H1 (cell line): ENCODE results near the gene DACT3. TPM values are rescaled to one million over a fixed set of nuclear protein-coding genes. Genes with fewer than 3 reads are reported as not detected.

Experiments used
- CTCF ChIA-PET: fragments of 300-600 bp; sonication (Branson Sonifier 250); formaldehyde crosslinking; loops from one replicate; lab custom pipeline; 2021; ENCODE audit not compliant: partially characterized antibody; lab: Charles Lee
- POLR2A ChIA-PET: fragments of 300-600 bp; sonication (Branson Sonifier 250); formaldehyde crosslinking; loops from one replicate; lab custom pipeline; 2021; ENCODE audit warnings: inconsistent platforms; ENCODE audit not compliant: partially characterized antibody; lab: Charles Lee
- DNase-seq, 2 experiments: peaks; one replicate each; pipeline versions ENCODE4 v3.0.0 to v3.0.0-alpha.2; 2010 to 2022; ENCODE audit warnings: low spot score in 2 of 2, low read depth in 1 of 2, mixed read lengths in 1 of 2
- FAIRE-seq: peaks from 2 replicates; lab custom pipeline; 2011; peaks lifted over from hg19 to GRCh38; lab: Jason Lieb, UNC
- H2AFZ ChIP-seq: 2 replicates; pipeline ENCODE4 v1.8.1; 2012; ENCODE audit warnings: low read length, inconsistent platforms
- H2AK5ac ChIP-seq: 2 replicates; pipeline ENCODE4 v1.6.1; 2013; ENCODE audit warnings: low read depth, low read length
- H2BK120ac ChIP-seq: replicated peaks from 2 replicates; pipeline ENCODE3; 2013; ENCODE audit warnings: low read depth, low read length, inconsistent platforms
- H2BK12ac ChIP-seq: 2 replicates; pipeline ENCODE4 v1.6.1; 2013; ENCODE audit warnings: low read depth, low read length
- H2BK15ac ChIP-seq: 2 replicates; pipeline ENCODE4 v1.6.1; 2013; ENCODE audit warnings: low read length
- H2BK20ac ChIP-seq: 2 replicates; pipeline ENCODE4 v1.6.1; 2013; ENCODE audit warnings: low read length
- H2BK5ac ChIP-seq: 2 replicates; pipeline ENCODE4 v1.6.1; 2013; ENCODE audit warnings: low read depth, low read length
- H3K14ac ChIP-seq: 2 replicates; pipeline ENCODE4 v1.6.1; 2013; ENCODE audit warnings: inconsistent platforms; ENCODE audit not compliant: insufficient read length
- H3K18ac ChIP-seq: 2 replicates; pipeline ENCODE4 v1.6.1; 2013; ENCODE audit warnings: low read length; ENCODE audit errors: extremely low read depth
- H3K23ac ChIP-seq: 2 replicates; pipeline ENCODE4 v1.6.1; 2013; ENCODE audit warnings: inconsistent platforms; ENCODE audit not compliant: insufficient read length
- H3K23me2 ChIP-seq: 2 replicates; pipeline ENCODE4 v1.6.1; 2013; ENCODE audit warnings: low read depth, low read length
- H3K27ac ChIP-seq: 2 replicates; pipeline ENCODE4 v1.6.1; 2011; ENCODE audit warnings: low read depth, low read length, inconsistent platforms
- H3K27me3 ChIP-seq, 4 experiments: replicated peaks in 1 of 4; 1 replicate in 1 of 4; 2 replicates in 3 of 4; pipeline versions ENCODE4 v1.6.1 to v1.8.1; 2011 to 2013; ENCODE audit warnings: low read length in 3 of 4, mild to moderate bottlenecking in 3 of 4, inconsistent platforms in 2 of 4, mixed read lengths in 2 of 4, moderate library complexity in 1 of 4; ENCODE audit not compliant: control insufficient read depth in 3 of 4, insufficient read depth in 3 of 4; ENCODE audit errors: extremely low read depth in 1 of 4
- H3K36me3 ChIP-seq, 4 experiments: 2 replicates each; pipeline versions ENCODE4 v1.6.1 to v1.8.1; 2011 to 2013; ENCODE audit warnings: mild to moderate bottlenecking in 4 of 4, low read length in 3 of 4, moderate library complexity in 2 of 4, control low read depth in 1 of 4, inconsistent platforms in 1 of 4; ENCODE audit not compliant: insufficient read depth in 4 of 4, control insufficient read depth in 2 of 4
- H3K4ac ChIP-seq: replicated peaks from 2 replicates; pipeline ENCODE3; 2013; ENCODE audit warnings: low read length, low read depth, mixed read lengths, inconsistent platforms; ENCODE audit not compliant: insufficient read length
- H3K4me1 ChIP-seq, 4 experiments: replicated peaks in 1 of 4; 1 replicate in 1 of 4; 2 replicates in 3 of 4; pipeline versions ENCODE4 v1.6.1 to v1.8.1; 2011 to 2013; ENCODE audit warnings: low read length in 3 of 4, inconsistent platforms in 2 of 4, mixed read lengths in 1 of 4; ENCODE audit not compliant: insufficient read depth in 4 of 4, control insufficient read depth in 3 of 4
- H3K4me2 ChIP-seq, 2 experiments: 2 replicates each; pipeline versions ENCODE4 v1.6.1 to v1.8.1; 2011 to 2013; ENCODE audit warnings: low read depth in 2 of 2, low read length in 2 of 2, control low read depth in 1 of 2, inconsistent platforms in 1 of 2, mild to moderate bottlenecking in 1 of 2; ENCODE audit not compliant: insufficient read depth in 1 of 2
- H3K4me3 ChIP-seq, 4 experiments: fragments of 200-600, 300-600 bp in 1 of 4; sonication (generic), shearing (Covaris generic), sonication (Bioruptor Twin) in 1 of 4; 2 replicates each; pipeline versions ENCODE4 v1.5.1 to v1.8.1; 2011 to 2016; ENCODE audit warnings: low read length in 4 of 4, low read depth in 3 of 4, control low read depth in 2 of 4, inconsistent platforms in 2 of 4, mild to moderate bottlenecking in 2 of 4, mixed read lengths in 1 of 4, moderate library complexity in 1 of 4; ENCODE audit not compliant: insufficient read depth in 2 of 4; ENCODE audit errors: extremely low read depth in 1 of 4
- H3K56ac ChIP-seq: replicated peaks from 2 replicates; pipeline ENCODE3; 2013; ENCODE audit warnings: low read depth, mild to moderate bottlenecking, mixed read lengths, low read length, inconsistent platforms; ENCODE audit not compliant: insufficient read length
- H3K79me1 ChIP-seq: 2 replicates; pipeline ENCODE4 v1.6.1; 2013; ENCODE audit warnings: low read depth, low read length, control low read depth
- H3K79me2 ChIP-seq, 2 experiments: 2 replicates each; pipeline versions ENCODE4 v1.6.1 to v1.8.1; 2012 to 2013; ENCODE audit warnings: low read length in 2 of 2, mild to moderate bottlenecking in 2 of 2, inconsistent platforms in 1 of 2; ENCODE audit not compliant: insufficient read depth in 2 of 2, control insufficient read depth in 1 of 2
- H3K9ac ChIP-seq, 4 experiments: replicated peaks in 1 of 4; 1 replicate in 1 of 4; 2 replicates in 3 of 4; pipeline versions ENCODE4 v1.6.1 to v1.8.1; 2011 to 2013; ENCODE audit warnings: low read depth in 3 of 4, low read length in 3 of 4, control low read depth in 2 of 4, mild to moderate bottlenecking in 2 of 4, moderate library complexity in 2 of 4, inconsistent platforms in 1 of 4; ENCODE audit errors: extremely low read depth in 1 of 4
- H3K9me3 ChIP-seq, 2 experiments: 2 replicates each; pipeline versions ENCODE4 v1.6.1 to v1.8.1; 2012 to 2013; ENCODE audit warnings: mild to moderate bottlenecking in 2 of 2, moderate library complexity in 2 of 2, control low read depth in 1 of 2, inconsistent platforms in 1 of 2, low read depth in 1 of 2, low read length in 1 of 2, mixed read lengths in 1 of 2; ENCODE audit not compliant: insufficient read depth in 2 of 2
- H4K20me1 ChIP-seq, 2 experiments: replicated peaks in 1 of 2; 2 replicates each; pipeline versions ENCODE3 to v1.8.1; 2011 to 2013; ENCODE audit warnings: inconsistent platforms in 2 of 2, low read length in 2 of 2, mild to moderate bottlenecking in 1 of 2; ENCODE audit not compliant: insufficient read depth in 2 of 2, control insufficient read depth in 1 of 2
- H4K5ac ChIP-seq: 2 replicates; pipeline ENCODE4 v1.6.1; 2013; ENCODE audit warnings: low read length, low read depth, mixed read lengths, inconsistent platforms; ENCODE audit not compliant: insufficient read length
- H4K8ac ChIP-seq: 2 replicates; pipeline ENCODE4 v1.8.0; 2013; ENCODE audit warnings: mild to moderate bottlenecking, moderate library complexity, low read length, inconsistent platforms; ENCODE audit not compliant: insufficient read depth; ENCODE audit errors: extremely low read depth
- H4K91ac ChIP-seq: replicated peaks from 2 replicates; pipeline ENCODE3; 2013; ENCODE audit warnings: low read length, mixed read lengths, inconsistent platforms; ENCODE audit not compliant: insufficient read length
- ASH2L ChIP-seq: fragments of 200-600, 300-600 bp; sonication (generic); IDR thresholded peaks from one replicate; pipeline ENCODE4 v1.7.1; 2017; ENCODE audit warnings: low read length
- BCL11A ChIP-seq, 2 experiments: IDR thresholded peaks; one replicate each; pipeline ENCODE4 v1.6.1; 2011; ENCODE audit warnings: low read depth in 2 of 2, low read length in 2 of 2, mild to moderate bottlenecking in 2 of 2
- CEBPB ChIP-seq: IDR thresholded peaks from 2 replicates; pipeline ENCODE4 v1.6.1; 2012; ENCODE audit warnings: low read depth, low read length
- EP300 ChIP-seq, 2 experiments: IDR thresholded peaks; 1 replicate in 1 of 2; 2 replicates in 1 of 2; pipeline ENCODE4 v1.6.1; 2011 to 2012; ENCODE audit warnings: low read depth in 2 of 2, low read length in 2 of 2, mild to moderate bottlenecking in 2 of 2, borderline replicate concordance in 1 of 2, inconsistent platforms in 1 of 2, moderate library complexity in 1 of 2
- EZH2 ChIP-seq: fragments of 200-600 bp; sonication (generic); IDR thresholded peaks from 2 replicates; pipeline ENCODE4 v1.7.1; 2012; ENCODE audit warnings: low read depth, mild to moderate bottlenecking, moderate library complexity, low read length, inconsistent platforms; ENCODE audit not compliant: severe bottlenecking
- MAX ChIP-seq: IDR thresholded peaks from 2 replicates; pipeline ENCODE4 v1.6.1; 2012; ENCODE audit warnings: inconsistent platforms
- PHF8 ChIP-seq: fragments of 200-600 bp; sonication (generic); conservative IDR thresholded peaks from 2 replicates; pipeline ENCODE4 v1.7.1; 2012; ENCODE audit warnings: low read depth, mild to moderate bottlenecking, inconsistent platforms, low read length, moderate library complexity
- SP2 ChIP-seq: IDR thresholded peaks from 2 replicates; pipeline ENCODE4 v1.6.1; 2012; ENCODE audit warnings: mild to moderate bottlenecking, low read length, inconsistent platforms
- SUZ12 ChIP-seq: fragments of 200-600 bp; sonication (generic); IDR thresholded peaks from 2 replicates; pipeline ENCODE4 v1.6.1; 2012; ENCODE audit warnings: mild to moderate bottlenecking, inconsistent platforms, low read length, moderate library complexity, mixed read lengths
- TAF7 ChIP-seq: optimal IDR thresholded peaks from 2 replicates; pipeline ENCODE3; 2011; ENCODE audit warnings: low read depth, mild to moderate bottlenecking, inconsistent platforms, low read length, moderate library complexity, borderline replicate concordance
- WGBS, 2 experiments: shearing (Covaris generic) in 1 of 2; methylation state at CpG; one replicate each; pipeline versions ENCODE4 v1.1.6 to v1.1.7; 2013 to 2015; ENCODE audit warnings: low lambda C conversion rate in 2 of 2, mixed read lengths in 2 of 2, inconsistent platforms in 1 of 2, low coverage in 1 of 2, missing lambda C conversion rate in 1 of 2; ENCODE audit not compliant: insufficient replicate concordance in 2 of 2, insufficient coverage in 1 of 2, insufficient read length in 1 of 2; ENCODE audit errors: extremely low coverage in 1 of 2, missing lambda C conversion rate in 1 of 2; 5-methylcytosine and 5-hydroxymethylcytosine counted together
- polyA plus RNA-seq, 7 experiments: library from polyadenylated mRNA; depleted of rRNA in 3 of 7; stranded (reverse) in 5 of 7; unstranded in 2 of 7; fragments of >200 nt in 5 of 7; fragments of 200-250 nt in 2 of 7; gene quantifications; 1 replicate in 5 of 7; 2 replicates in 1 of 7; 4 replicates in 1 of 7; pipeline versions ENCODE4 v1.2.1 to v1.2.3, GENCODE V29; 2011 to 2013; ENCODE audit warnings: missing spikeins in 2 of 7, mixed read lengths in 2 of 7
- total RNA-seq: library from RNA; stranded (reverse); fragmentation: NEBNext Ultra II Directional; extraction: Animal tissue kit (Norgen Biotek cat#: 25700); gene quantifications from 2 replicates; pipeline ENCODE4 v1.2.1, GENCODE V29; 2021

The DACT3 gene
- total and polyA plus RNA-seq, 2 of the 8 experiments (the other 6 are each of a cell fraction or from before 2014, with no cell fraction given), result 1.8 to 2.0 TPM

GRCh38 chr19:46691948-46692347, 31.0 kb upstream of the DACT3 start:
- no peak overlapping the region for H4K8ac ChIP-seq
- H3K36me3 ChIP-seq, result peaks cover 41 to 86% (median 72%) of the 10 kb centered on the region in 4 experiments
- H3K14ac ChIP-seq, result no peak overlapping the region
- H4K91ac ChIP-seq, result no peak overlapping the region
- H2BK12ac ChIP-seq, result no peak overlapping the region
- no peak for DNase-seq
- no peak overlapping the region for H3K9ac ChIP-seq
- H2BK20ac ChIP-seq, result no peak overlapping the region
- no peak overlapping the region for H3K56ac ChIP-seq
- no peak overlapping the region for H3K18ac ChIP-seq
- H2BK15ac ChIP-seq, result no peak overlapping the region
- no peaks in the 10 kb centered on the region for H3K27me3 ChIP-seq
- no peak overlapping the region for H2AFZ ChIP-seq
- no peak overlapping the region for H2BK120ac ChIP-seq
- POLR2A ChIA-PET, result no interaction called here
- H3K4me2 ChIP-seq, result no peak overlapping the region
- 100% methylated on average over 2 of the region's 2 CpGs; no CpG with 5 or more reads in 1 of the 2 experiments for WGBS, 2 experiments
- no peak for FAIRE-seq
- peaks cover 0 to 4% (median 2%) of the 10 kb centered on the region in 4 experiments; a peak in 4 of 7 replicates for H3K4me1 ChIP-seq
- H2AK5ac ChIP-seq, result no peak overlapping the region
- H4K20me1 ChIP-seq, result peaks cover 8% of the 10 kb centered on the region in 2 experiments
- H3K79me2 ChIP-seq, result no peaks in the 10 kb centered on the region
- H3K9me3 ChIP-seq, result no peaks in the 10 kb centered on the region
- CTCF ChIA-PET, result interaction anchor here (0.9 to 2.3 kb wide), 3 partner anchors 13 to 36 kb away, joined by 4 to 9 read pairs (median 5); no protein-coding TSS in a partner anchor
- H3K27ac ChIP-seq, result no peak overlapping the region
- H2BK5ac ChIP-seq, result no peak overlapping the region
- no peak overlapping the region for H3K23ac ChIP-seq
- no peak overlapping the region for H3K4ac ChIP-seq
- no peaks in the 10 kb centered on the region for H3K23me2 ChIP-seq
- TF ChIP-seq EP300 (IDR thresholded peaks at IDR 0.05; ENCODE audit: borderline replicate concordance in 1 of 2, low read depth in 2 of 2, low read length in 2 of 2), result no peak
- no peak for TF ChIP-seq BCL11A (IDR thresholded peaks at IDR 0.05; ENCODE audit: low read depth in 2 of 2, low read length in 2 of 2)
- no peak for TF ChIP-seq SP2
- TF ChIP-seq EZH2, result no peak
- no peak for TF ChIP-seq CEBPB
- TF ChIP-seq SUZ12, result no peak
- no peak for TF ChIP-seq MAX
- TF ChIP-seq TAF7, result no peak
- TF ChIP-seq PHF8, result no peak
- no peak for TF ChIP-seq ASH2L
- TF ChIP-seq, all 59 proteins: peak for 0
- Histone ChIP-seq H4K5ac (no peak overlapping the region), H3K79me1 (peaks cover 2% of the 10 kb centered on the region), H3K4me3 (no peak overlapping the region)
